SK-N-SH treated with all-trans-retinoic acid at 6 μM for 48 hours (cell line): ENCODE data around the gene DOK5.

Source experiments
- ATAC-seq: fragments of 200-7000 bp; cut with Tn5 transposase; 3 replicates; pipeline ENCODE4 v1.9.1; 2020; ENCODE audit warnings: mild to moderate bottlenecking, moderate library complexity
- ARNTL ChIP-seq: fragments of 450-650 bp; formaldehyde crosslinking; IDR thresholded peaks from 2 replicates; pipeline ENCODE4 v1.5.0; 2020; ENCODE audit warnings: low read depth, mild to moderate bottlenecking, moderate library complexity, borderline replicate concordance
- BACH2 ChIP-seq: fragments of 250-450 bp; sonication (Bioruptor Pico); IDR thresholded peaks from 2 replicates; pipeline ENCODE4 v1.9.0; 2021; ENCODE audit warnings: mild to moderate bottlenecking, borderline replicate concordance
- CREB5 ChIP-seq: fragments of 250-450 bp; sonication (Bioruptor Pico); IDR thresholded peaks from 2 replicates; pipeline ENCODE4 v1.5.1; 2020; ENCODE audit warnings: low read depth, mild to moderate bottlenecking, moderate library complexity
- CSDC2 ChIP-seq: fragments of 250-450 bp; sonication (Bioruptor Pico); IDR thresholded peaks from 2 replicates; pipeline ENCODE4 v1.5.0; 2020; ENCODE audit warnings: mild to moderate bottlenecking, moderate library complexity
- CSRNP3 ChIP-seq: fragments of 250-450 bp; sonication (Bioruptor Pico); IDR thresholded peaks from 2 replicates; pipeline ENCODE4 v1.5.1; 2021; ENCODE audit warnings: mild to moderate bottlenecking, moderate library complexity
- ESRRG ChIP-seq: fragments of 250-450 bp; sonication (Bioruptor Pico); IDR thresholded peaks from 2 replicates; pipeline ENCODE4 v1.6.1; 2021; ENCODE audit warnings: mild to moderate bottlenecking
- GLIS3 ChIP-seq: fragments of 250-450 bp; sonication (Bioruptor Pico); IDR thresholded peaks from 2 replicates; pipeline ENCODE4 v1.5.0; 2020; ENCODE audit warnings: mild to moderate bottlenecking, moderate library complexity
- ISL1 ChIP-seq: fragments of 250-450 bp; sonication (Bioruptor Pico); IDR thresholded peaks from 2 replicates; pipeline ENCODE4 v2.1.2; 2022; ENCODE audit warnings: mild to moderate bottlenecking, moderate library complexity
- OSR1 ChIP-seq: fragments of 250-450 bp; sonication (Bioruptor Pico); IDR thresholded peaks from 2 replicates; pipeline ENCODE4 v1.8.0; 2022; ENCODE audit warnings: moderate library complexity, mild to moderate bottlenecking, inconsistent platforms
- PATZ1 ChIP-seq: fragments of 250-450 bp; sonication (Bioruptor Pico); IDR thresholded peaks from 2 replicates; pipeline ENCODE4 v1.8.0; 2020; ENCODE audit warnings: mild to moderate bottlenecking, moderate library complexity, borderline replicate concordance
- POU6F1 ChIP-seq: fragments of 250-450 bp; sonication (Bioruptor Pico); IDR thresholded peaks from 2 replicates; pipeline ENCODE4 v1.8.0; 2021; ENCODE audit warnings: low read depth, mild to moderate bottlenecking, moderate library complexity, borderline replicate concordance
- RARB ChIP-seq: fragments of 250-450 bp; sonication (Bioruptor Pico); IDR thresholded peaks from 2 replicates; pipeline ENCODE4 v1.8.0; 2021; ENCODE audit warnings: mild to moderate bottlenecking, moderate library complexity
- TCF4 ChIP-seq: fragments of 250-450 bp; sonication (Bioruptor Pico); IDR thresholded peaks from 2 replicates; pipeline ENCODE4 v1.8.0; 2021; ENCODE audit warnings: mild to moderate bottlenecking, moderate library complexity, borderline replicate concordance
- TOX ChIP-seq: fragments of 250-450 bp; sonication (Bioruptor Pico); IDR thresholded peaks from 2 replicates; pipeline ENCODE4 v1.8.0; 2021; ENCODE audit warnings: mild to moderate bottlenecking, moderate library complexity, borderline replicate concordance
- TSHZ2 ChIP-seq: fragments of 250-450 bp; sonication (Bioruptor Pico); IDR thresholded peaks from 2 replicates; pipeline ENCODE4 v1.5.0; 2020; ENCODE audit warnings: mild to moderate bottlenecking, moderate library complexity
- ZFP3 ChIP-seq: fragments of 250-450 bp; sonication (Bioruptor Pico); IDR thresholded peaks from 2 replicates; pipeline ENCODE4 v1.5.0; 2020; ENCODE audit warnings: mild to moderate bottlenecking, moderate library complexity
- ZFP30 ChIP-seq: fragments of 450-650 bp; formaldehyde crosslinking; IDR thresholded peaks from 2 replicates; pipeline ENCODE4 v1.5.0; 2022; ENCODE audit warnings: mild to moderate bottlenecking, moderate library complexity
- ZNF565 ChIP-seq: fragments of 450-650 bp; formaldehyde crosslinking; conservative IDR thresholded peaks from 2 replicates; pipeline ENCODE4 v1.5.0; 2020; ENCODE audit warnings: low read depth, mild to moderate bottlenecking, moderate library complexity
- ZNF70 ChIP-seq: fragments of 450-650 bp; formaldehyde crosslinking; IDR thresholded peaks from 2 replicates; pipeline ENCODE4 v1.5.0; 2020; ENCODE audit warnings: mild to moderate bottlenecking, moderate library complexity
- ZNF8 ChIP-seq: fragments of 450-650 bp; formaldehyde crosslinking; IDR thresholded peaks from 2 replicates; pipeline ENCODE4 v1.5.0; 2020; ENCODE audit warnings: mild to moderate bottlenecking, moderate library complexity

The DOK5 gene

GRCh38 chr20:54560357-54560756, 85.0 kb downstream of the DOK5 start:
- ATAC-seq: no peak

GRCh38 chr20:54565255-54565654, 89.9 kb downstream of the DOK5 start:
- TF ChIP-seq BACH2 (CRISPR knock-in tag) (no peak), OSR1 (CRISPR knock-in tag) (no peak), CREB5 (no peak), RARB (no peak), ZNF8 (CRISPR knock-in tag) (no peak), ARNTL (CRISPR knock-in tag) (no peak), ISL1 (CRISPR knock-in tag) (no peak), ZFP3 (no peak), ZNF70 (CRISPR knock-in tag) (no peak), PATZ1 (no peak), TOX (CRISPR knock-in tag) (no peak), ZFP30 (CRISPR knock-in tag) (no peak), GLIS3 (CRISPR knock-in tag) (no peak)
- no peak for ATAC-seq

More at GRCh38 chr20:54560357-54560756, 85.0 kb downstream of the DOK5 start:
- TF ChIP-seq CSDC2 (CRISPR knock-in tag) (no peak), ZNF70 (CRISPR knock-in tag) (no peak), CREB5 (no peak), TSHZ2 (CRISPR knock-in tag) (no peak), POU6F1 (CRISPR knock-in tag) (no peak), ZNF565 (CRISPR knock-in tag) (no peak), ESRRG (no peak), TCF4 (CRISPR knock-in tag) (no peak), PATZ1 (no peak)

GRCh38 chr20:54566031-54566688, 90.8 kb downstream of the DOK5 start:
- ATAC-seq: no peak
- TF ChIP-seq ARNTL (CRISPR knock-in tag) (no peak), ZFP3 (no peak), TCF4 (CRISPR knock-in tag) (no peak), ZFP30 (CRISPR knock-in tag) (no peak), RARB (no peak), CSRNP3 (CRISPR knock-in tag) (no peak), ISL1 (CRISPR knock-in tag) (no peak), ESRRG (no peak), ZNF70 (CRISPR knock-in tag) (no peak), PATZ1 (no peak), POU6F1 (CRISPR knock-in tag) (no peak), ZNF565 (CRISPR knock-in tag) (no peak)
